Inferior parietal cortex (tissue), 1 donor: ENCODE data around the gene ZSCAN31.
"Not testable (repeated sequence)": the region's sequence is repeated elsewhere in the genome, so short reads cannot be mapped to it uniquely, and the experiment has no call there.

Experiments
- DNase-seq: peaks from one replicate; pipeline ENCODE4 v3.0.0-alpha.2; 2016; ENCODE audit errors: extremely low spot score

ZSCAN31 gene

DNA sequence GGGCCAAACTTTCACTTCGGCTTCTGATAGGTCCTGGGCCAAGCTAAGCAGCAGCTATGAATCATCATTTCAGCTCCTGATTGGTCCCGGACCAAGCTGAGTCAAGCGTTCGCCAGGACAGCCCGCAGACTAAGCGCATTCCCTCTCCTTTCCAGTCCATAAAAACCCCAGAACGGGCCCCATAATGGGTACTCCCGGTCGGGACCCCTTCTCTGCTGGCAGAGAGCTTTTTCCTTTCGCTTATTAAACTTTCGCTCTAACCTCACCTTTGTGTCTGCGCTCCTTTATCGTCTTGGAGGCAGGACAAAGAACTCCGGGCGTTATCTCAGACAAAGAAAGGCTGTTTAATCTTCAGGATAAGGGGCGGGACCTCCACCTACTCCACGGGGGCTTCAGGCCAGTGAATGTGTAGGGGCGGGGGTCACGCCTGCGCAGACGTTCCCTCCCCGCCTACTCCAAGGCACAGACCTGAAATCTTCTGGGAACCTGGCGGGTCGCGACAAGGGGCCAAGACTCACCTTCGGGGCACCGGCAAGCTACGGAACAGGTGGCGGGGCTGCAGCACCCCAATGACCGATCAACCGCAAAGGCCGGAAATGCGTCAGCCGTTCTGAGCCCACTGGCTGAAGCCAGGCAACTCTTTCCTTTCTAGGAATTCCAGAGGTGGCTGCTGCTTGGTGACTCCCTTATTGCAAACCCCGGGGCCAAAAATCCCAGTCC lies at the start of gene ZSCAN31:
ZSCAN31 (minus strand) TSS at position 585 of the 720 bp plus-strand sequence. CDS start 6,465 bp downstream, outside the sequence.
- peak; percentile 96 for DNase-seq

DNA sequence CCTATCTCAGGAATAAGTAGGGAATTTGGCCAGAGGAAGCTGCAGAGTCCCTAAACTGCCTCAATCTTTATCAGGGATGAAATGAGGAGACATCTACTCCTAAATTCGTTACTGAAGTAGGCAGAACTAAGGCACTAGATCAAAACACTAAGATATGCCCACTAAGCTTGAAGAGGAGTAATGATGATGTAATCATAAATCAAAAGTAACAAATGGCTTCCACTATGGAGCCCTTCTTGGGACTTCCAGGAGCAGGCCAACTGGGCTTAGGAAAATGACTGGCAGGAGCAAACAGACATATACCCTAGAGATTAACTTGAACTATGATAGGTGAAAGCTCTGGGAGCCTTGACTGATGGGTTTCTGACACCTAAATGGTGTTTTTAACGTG lies 48.2 kb upstream of the ZSCAN31 start:
- no peak for DNase-seq

DNA sequence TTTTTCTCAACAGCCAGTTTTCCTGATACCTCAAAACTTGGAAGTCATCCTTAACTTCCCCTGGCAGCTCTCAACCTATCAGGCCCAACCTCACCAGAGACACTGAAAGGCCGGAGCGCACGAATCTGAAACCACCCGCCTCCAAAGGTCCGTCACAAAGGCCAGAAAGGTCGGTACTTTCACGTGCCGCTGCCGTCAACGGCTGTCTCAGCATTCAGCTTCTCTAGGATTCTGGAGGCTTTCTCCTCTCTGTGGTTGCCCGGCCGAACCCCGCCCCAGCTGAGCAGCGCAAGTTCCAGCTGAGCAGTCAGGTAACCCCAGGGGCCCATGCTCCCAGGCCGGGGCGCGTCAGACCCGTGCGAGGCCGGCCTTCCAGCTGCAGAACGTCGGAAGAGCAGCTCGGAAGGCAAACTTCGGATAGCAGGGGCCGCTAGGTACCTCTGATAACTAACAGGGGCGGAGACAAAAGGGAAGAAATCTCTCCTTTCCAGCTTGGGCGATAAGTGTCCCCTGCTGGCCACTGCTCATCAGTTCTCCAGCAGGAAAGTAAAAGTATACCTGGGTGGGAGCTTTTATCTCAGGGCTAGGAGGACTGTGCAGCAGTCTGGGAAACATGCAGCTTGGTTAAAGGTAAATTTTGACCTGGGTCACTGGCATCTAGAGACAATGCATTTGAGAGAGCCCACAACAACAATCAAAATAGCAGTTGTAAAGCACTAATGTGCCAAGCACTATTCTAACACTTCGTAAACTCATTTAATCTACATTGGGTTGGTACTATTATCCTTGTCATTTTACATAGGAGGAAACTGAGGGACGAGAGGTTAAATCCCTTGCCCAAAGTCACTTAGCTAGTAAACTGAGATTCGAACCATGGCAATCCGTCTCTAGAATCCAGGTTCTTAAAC lies 47.5 kb upstream of the ZSCAN31 start:
- DNase-seq, result peak; percentile 55

DNA sequence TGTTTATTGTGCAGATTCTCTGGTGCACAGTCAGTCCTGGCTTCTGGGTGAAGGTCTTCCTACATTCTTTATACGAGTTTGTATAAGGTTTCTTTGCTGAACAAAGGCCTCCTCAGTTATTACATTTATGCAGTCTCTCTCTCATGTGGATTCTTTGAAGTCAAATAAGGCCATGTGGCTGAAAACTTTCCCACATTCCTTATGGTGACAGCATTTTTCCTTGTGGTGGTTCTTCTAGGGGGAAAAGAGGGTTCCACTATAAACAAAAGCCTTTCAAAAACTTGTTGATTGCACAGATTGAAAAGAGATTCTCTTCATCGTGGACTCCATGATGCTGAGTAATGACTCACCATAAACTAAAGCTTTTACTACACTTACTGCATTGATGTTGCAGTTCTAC lies 44.4 kb upstream of the ZSCAN31 start:
- DNase-seq, result no peak

DNA sequence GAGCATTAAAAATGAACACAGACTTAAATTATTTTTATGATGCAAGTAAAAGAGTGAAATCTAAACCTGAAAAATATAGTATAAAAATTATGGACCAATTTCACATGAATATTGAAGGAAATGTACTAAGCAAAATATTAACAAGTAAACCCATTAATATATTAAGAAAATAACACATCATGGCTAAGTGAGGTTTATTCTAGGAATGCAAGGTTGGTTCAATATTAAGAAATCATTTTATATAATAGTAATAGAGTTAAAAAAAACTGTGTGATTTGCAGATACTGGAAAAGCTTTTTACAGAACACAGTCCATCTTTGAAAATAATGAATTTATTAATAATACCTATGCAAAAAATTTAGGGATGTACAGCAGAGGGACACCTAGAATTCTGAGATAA lies 42.7 kb upstream of the ZSCAN31 start:
- DNase-seq, result no peak

DNA sequence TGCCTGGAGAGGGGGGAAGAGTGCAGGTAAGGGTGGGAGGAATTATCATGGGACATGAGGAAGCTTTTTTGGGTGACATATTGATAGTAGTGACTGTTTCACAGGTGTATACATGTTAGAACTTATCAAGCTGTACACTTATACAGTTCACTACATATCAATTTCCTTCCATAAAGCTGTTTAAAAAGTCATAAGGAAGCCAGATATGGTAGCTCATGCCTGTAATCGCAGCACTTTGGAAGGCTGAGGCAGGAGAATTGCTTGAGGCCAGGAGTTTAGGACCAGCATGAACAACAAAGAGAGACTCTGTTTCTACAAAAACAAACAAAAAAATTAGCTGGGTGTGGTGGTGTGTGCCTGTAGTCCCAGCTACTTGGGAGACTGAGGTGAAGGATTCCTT lies 41.9 kb upstream of the ZSCAN31 start:
- DNase-seq, result no peak

DNA sequence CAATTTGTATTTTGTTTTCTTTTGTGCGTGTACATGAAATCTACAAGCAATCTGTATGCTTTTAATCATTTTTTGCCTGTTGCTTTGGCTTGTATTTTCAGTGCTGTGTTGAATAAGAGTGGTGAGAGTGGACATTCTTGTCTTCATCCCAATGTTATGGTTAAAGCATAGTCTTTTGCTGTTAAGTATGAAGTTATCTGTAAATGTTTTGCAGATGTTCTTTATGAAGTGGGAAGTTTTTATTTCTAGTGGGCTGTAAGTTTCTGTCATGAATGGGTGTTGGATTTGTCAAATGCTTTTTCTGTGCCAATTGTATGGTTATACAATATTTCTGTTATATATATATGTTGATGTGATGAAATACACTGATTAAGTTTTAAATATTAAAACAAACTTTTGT lies 38.0 kb upstream of the ZSCAN31 start:
- no peak for DNase-seq

DNA sequence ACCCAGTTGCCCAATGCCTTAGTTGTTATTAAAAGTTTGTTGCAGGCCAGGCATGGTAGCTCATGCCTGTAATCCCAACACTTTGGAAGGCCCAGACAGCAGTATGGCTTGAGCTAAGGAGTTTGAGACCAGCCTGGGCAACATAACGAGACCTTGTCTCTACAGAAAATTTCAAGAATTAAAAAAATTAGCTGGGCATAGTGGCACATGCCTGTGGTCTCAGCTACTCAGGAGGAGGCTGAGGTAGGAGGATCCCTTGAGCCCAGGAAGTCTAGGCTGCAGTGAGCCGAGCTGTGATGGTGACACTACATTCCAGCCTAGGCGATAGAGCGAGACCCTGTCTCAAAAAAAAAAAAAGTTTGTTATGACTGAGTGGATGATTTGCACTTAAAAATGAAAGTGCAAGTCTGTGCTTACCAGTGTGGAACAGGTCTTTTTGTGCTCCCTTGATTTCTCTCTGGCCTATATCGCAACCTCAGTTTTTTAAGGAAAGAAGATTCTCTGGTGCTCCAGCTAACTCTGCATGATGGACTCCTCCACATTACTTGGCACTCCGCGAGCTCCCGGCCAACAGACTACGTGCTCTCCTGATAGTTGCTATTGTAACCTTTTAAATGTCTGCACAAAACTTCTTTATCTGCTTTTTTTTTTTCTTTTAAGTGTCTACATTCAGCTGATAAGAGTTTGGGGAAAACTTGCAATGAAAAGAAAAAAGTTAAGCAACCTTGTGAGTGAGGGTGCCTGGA lies 35.9 kb upstream of the ZSCAN31 start:
- DNase-seq, result no peak

DNA sequence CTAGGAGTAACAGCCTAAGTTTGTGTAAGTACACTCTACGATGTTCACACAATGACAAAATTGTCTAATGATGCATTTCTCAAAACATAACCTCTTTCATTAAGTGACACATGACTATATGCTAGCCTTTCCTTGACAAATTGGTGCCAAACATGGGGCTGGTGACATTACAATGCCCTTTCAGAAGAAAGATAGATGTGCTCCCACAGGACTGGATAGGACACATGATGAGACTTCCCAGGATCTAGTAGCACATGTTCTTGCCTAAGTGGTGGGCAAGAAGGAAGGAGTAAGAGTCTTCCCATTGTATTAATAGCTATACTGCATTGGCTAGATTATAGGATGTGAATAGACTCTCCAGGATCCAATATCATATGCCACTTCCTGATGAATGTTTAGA lies 35.3 kb upstream of the ZSCAN31 start:
- DNase-seq, result no peak

DNA sequence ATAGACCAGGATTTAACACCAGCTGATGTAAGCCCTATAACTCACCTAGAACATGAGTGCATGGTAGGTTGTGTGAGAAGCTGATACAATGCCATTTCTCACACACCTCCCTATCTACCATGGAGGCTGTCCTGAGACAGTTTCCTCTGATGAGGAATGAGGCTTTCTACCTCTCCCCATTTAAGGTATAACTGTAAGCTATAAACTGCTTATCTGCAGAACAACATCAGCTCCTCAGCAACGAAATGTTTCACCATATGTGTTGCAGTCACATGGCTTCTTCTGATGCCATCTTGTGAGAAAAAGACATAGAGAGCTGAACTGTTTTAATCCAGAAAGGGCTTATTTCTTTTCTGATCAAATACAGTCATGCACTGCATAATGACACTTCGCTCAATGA lies 34.5 kb upstream of the ZSCAN31 start:
- no peak for DNase-seq

DNA sequence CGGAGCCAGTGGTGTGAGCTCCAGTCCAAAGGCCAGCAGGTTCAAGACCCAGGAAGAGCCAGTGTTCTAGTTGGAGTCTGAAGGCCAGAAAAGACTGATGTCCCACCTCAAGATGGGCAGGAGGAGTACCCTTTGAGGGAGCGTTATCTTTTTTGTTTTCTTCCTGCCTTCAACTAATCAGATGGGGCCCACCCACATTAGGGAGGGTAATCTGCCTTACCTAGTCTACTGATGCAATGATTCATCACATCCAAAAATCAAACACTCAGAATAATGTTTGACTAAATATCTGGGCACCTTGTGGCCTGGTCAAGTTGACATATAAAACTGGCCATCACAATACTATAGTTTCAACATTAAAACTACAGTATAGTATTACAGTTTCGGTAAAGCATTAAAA lies 33.5 kb upstream of the ZSCAN31 start:
- DNase-seq, result no peak

DNA sequence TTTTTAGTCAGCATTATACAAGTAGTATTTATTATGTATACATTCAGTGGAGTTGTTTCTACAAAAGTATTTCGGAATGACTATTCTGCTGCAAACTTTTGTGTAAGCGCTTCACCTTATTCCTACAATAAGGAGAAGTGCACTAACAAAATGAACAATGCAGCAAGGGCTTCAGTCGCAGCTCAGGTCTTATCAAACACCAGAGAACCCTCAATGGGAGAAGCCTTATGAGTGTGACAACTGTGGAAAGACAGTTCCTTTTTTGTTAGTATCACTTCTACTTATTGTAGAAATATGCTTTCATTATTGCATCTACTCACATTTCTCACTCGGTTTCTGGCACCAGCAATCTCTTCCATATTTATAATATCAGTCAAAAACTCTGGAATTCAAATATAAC lies 32.6 kb upstream of the ZSCAN31 start:
- no peak for DNase-seq

DNA sequence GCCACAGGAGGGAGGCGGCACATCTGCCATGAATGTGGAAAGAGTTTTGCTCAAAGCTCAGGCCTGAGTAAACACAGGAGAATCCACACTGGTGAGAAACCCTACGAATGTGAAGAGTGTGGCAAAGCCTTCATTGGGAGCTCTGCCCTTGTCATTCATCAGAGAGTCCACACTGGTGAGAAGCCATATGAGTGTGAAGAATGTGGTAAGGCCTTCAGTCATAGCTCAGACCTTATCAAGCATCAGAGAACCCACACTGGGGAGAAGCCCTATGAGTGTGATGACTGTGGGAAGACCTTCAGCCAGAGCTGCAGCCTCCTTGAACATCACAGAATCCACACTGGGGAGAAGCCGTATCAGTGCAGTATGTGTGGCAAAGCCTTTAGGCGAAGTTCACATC lies 29.6 kb upstream of the ZSCAN31 start:
- not testable (repeated sequence) for DNase-seq

DNA sequence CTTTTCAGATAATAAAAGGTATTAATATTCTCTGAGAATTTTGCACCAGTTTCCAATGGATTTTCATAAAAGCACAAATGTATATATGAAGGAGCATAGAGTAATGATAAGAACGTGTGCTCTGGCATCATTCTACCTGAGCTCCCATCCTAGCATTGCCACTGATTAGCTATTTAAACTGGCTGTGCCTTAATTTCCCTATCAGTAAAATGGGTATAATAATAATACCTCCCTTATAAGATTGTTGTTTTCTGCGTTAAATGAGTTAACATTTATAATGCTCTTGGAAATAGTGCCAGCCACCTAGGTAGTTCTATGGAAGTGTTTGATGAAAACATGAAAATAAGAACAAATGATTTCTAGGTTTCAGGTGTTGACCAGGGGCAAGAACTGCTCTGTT lies 25.0 kb upstream of the ZSCAN31 start:
- DNase-seq, result no peak

DNA sequence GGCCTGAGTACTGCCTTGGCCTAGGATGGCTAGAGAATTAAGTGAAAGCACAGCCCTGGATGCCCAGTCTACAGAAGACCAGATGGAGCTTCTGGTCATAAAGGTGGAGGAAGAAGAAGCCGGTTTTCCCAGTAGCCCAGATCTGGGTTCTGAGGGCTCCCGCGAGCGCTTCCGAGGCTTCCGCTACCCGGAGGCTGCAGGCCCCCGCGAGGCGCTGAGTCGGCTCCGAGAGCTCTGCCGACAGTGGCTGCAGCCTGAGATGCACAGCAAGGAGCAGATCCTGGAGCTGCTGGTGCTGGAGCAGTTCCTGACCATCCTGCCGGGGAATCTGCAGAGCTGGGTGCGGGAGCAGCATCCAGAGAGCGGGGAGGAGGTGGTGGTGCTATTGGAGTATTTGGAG lies 23.6 kb upstream of the ZSCAN31 start:
- not testable (repeated sequence) for DNase-seq

DNA sequence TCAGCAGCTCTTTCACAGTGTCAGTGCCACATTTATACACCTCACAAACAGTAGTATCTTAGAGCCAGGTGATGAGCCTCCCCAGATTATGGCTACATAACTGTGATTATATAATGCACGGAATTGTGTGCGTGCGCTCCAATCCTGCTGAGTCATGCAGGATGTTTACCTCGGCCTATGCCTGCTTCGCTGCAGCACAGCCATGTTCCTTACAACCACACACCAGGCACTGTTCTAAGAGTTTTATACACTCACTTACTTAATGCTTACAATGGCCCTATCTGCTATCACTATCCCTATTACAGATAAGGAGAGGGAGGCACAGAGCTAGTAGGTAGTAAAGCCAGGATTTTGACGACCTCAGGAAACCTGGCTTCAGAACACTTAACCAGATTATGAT lies 21.1 kb upstream of the ZSCAN31 start:
- peak; percentile 45 for DNase-seq

DNA sequence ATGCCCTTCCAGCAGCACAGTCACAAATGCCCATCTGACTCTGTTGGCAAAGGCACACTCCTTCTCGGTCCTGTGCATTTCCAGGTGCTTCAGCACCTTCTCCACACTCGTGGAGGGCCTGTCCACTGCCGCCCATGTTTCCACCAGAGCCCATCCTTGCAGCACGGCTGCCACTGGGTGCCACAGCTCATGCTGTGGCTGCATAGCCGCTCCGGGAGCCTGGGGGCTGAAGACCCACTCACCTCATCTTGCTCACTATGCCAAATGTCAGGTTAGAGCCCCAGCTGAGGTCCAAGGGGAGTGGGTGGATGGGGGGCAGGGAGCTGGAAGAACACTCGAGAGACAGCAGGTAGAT lies 20.7 kb upstream of the ZSCAN31 start:
- no peak for DNase-seq

DNA sequence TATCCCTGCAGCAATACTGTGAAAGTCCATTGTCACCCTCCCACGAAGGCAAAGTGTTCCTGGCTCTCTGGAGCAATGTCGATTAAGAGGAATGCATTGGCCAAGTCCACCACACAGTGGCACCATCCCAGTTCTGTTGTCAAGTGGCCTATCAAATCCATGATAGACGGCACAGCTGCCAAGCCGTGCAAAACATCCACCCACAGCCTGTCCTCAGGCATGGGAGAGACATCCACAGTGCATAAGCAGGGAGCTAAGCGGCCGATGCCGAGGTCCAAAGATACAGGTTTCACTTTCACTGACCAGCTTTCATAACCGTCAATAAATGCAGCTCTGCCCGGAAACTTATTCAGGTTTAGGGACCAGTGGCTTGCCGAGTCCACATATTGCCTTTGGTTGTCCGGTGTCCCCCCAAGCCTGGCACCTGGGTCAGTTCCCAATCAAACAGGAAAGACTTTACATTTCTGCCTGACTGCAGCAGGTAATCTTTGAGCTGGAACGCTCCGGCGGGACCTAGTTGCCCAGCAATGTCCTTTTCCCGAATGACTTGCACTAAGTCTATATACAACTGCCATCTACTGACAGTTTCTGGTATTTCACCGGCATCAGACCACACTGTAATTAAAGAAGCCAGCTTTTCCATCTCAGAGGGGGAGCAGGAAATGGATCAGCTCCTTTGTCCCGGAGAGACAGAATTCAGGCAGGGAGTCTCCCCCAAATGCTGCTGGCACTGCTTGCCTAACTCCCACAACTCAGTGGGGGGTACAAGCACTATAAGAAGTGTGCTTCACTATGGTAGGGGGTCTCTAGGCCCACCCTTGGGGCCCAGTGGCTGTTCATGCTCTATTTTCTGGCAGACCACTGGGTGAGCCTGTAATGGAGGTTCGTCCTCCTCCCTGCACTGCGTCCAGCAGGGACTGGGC lies 20.1 kb upstream of the ZSCAN31 start:
- DNase-seq, result peak; percentile 95

DNA sequence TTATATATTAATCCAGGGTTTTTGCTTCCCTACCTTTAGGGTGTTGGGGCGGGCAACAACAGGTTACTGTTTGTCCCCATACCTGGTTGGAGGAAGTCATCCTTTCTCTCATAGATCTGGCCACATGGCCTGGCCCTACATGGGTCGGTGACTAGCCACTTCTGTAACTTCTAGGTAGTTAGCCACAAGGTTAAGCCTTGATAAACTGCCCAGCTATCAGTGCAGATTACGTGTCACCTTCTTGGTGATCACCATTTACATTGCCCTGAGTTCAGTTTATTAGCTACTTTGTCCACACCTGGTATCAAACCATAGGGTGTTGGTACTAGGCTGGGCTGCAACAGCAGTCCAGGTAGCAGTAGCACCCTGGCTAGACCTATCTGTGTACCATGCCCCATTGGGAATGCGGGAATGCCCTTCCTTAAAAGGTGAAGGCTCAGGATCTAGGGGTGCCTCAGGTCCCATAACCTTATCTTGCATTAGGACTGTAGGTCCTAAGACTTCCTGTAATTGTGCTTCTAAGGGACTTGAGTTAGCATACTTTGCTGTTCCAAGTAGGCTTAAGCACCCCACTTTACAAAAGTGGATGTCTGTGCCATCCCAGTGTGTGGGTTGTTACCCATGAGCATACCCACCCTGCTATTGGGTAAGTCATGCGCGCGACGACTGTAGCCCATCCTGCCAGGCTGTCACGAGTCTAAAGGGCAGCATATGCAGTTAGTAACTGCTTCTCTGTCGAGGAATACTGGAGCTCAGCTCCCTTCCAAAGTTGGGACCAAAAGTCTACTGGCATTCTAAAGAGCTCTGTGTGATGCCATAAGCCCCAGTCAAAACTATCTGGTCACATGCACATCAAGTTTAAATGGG lies 19.0 kb upstream of the ZSCAN31 start:
- no peak for DNase-seq

DNA sequence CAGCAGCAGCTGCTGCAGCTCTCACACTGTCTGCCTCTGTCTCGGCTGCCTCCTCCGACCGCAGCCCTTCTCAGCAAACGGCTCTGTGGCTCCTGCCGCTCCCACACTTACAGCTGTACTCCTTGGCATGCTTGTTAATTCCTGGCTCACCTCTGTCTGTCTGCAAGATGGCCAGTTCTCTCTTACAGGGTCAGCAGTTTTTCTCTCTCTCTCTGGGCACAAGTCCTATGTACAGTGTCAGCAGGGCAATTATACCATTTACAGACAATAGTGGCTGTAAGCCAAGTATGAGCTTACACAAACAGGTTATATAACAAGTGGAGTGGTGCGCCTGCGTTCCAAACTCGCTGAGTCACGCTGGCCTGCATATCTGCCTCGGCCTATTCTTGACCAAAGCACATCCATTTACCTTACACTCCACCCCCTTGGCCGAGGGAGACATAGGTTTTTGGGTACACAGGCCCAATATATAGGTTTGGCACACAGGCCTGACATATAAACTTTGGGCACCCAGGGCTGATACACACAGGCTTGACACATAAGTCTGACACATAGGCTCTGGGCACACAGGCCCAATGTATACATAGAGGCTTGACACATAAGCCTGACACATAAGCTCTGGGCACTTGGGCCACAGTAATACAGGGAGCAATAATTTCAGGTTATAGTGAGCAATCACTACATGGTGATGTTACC lies 18.2 kb upstream of the ZSCAN31 start:
- DNase-seq, result peak; percentile 69
